GM18511 (cell line): ENCODE measurements around the gene SLC6A9.

Source experiments
- ATAC-seq: cut with Tn5 transposase; IDR thresholded peaks from one replicate; pipeline ENCODE4 v1.9.1; 2021; ENCODE audit warnings: mild to moderate bottlenecking, moderate library complexity; ENCODE audit not compliant: unreplicated experiment

SLC6A9 gene

GRCh38 chr1:44031252-44032169, at the start of gene SLC6A9:
SLC6A9 (minus strand) TSS chr1:44031462; CDS start chr1:44024277, 7,185 bp downstream.
- ATAC-seq = no peak

GRCh38 chr1:44079566-44079965, 48.3 kb upstream of the SLC6A9 start:
- no peak for ATAC-seq

GRCh38 chr1:44078104-44078503, 46.8 kb upstream of the SLC6A9 start:
- ATAC-seq = no peak

GRCh38 chr1:44077421-44077820, 46.2 kb upstream of the SLC6A9 start:
- no peak for ATAC-seq

- no peak for ATAC-seq
These were observed 44.8 kb upstream of the SLC6A9 start for GRCh38 chr1:44076066-44076465.

GRCh38 chr1:44074415-44074814, 43.2 kb upstream of the SLC6A9 start:
- ATAC-seq = no peak

- ATAC-seq = no peak
These were observed 42.3 kb upstream of the SLC6A9 start for GRCh38 chr1:44073528-44073927.

GRCh38 chr1:44072821-44073220, 41.6 kb upstream of the SLC6A9 start:
- ATAC-seq = no peak

- no peak for ATAC-seq
These were observed 40.9 kb upstream of the SLC6A9 start for GRCh38 chr1:44072204-44072603.

- no peak for ATAC-seq
These were observed 40.2 kb upstream of the SLC6A9 start for GRCh38 chr1:44071461-44071860.

- no peak for ATAC-seq
These were observed 37.2 kb upstream of the SLC6A9 start for GRCh38 chr1:44068442-44068921.

GRCh38 chr1:44067266-44068250, 36.3 kb upstream of the SLC6A9 start:
- ATAC-seq = no peak

- no peak for ATAC-seq
These were observed 31.5 kb upstream of the SLC6A9 start for GRCh38 chr1:44062656-44063179.

- ATAC-seq = no peak
These were observed 30.6 kb upstream of the SLC6A9 start for GRCh38 chr1:44061857-44062256.

- no peak for ATAC-seq
These were observed 29.6 kb upstream of the SLC6A9 start for GRCh38 chr1:44060830-44061267.

GRCh38 chr1:44059664-44060355, 28.5 kb upstream of the SLC6A9 start:
- ATAC-seq = no peak

- no peak for ATAC-seq
These were observed 27.9 kb upstream of the SLC6A9 start for GRCh38 chr1:44059212-44059611.

- no peak for ATAC-seq
These were observed 26.0 kb upstream of the SLC6A9 start for GRCh38 chr1:44057293-44057692.

- no peak for ATAC-seq
These were observed 22.1 kb upstream of the SLC6A9 start for GRCh38 chr1:44053394-44053793.

- ATAC-seq = no peak
These were observed 19.0 kb upstream of the SLC6A9 start for GRCh38 chr1:44050261-44050660.
